Activated T-cell treated with anti-CD3 and anti-CD28 coated beads, Interleukin-2, amount 50 U/mL, for 72 hours (primary cell): ENCODE data around the gene MRPL14. TPM values are rescaled to one million over a fixed set of nuclear protein-coding genes. Genes with fewer than 3 reads are reported as not detected.

ENCODE experiments used
- ATAC-seq, 2 donors: fragments of 150-1000 bp; cut with Tn5 transposase; replicated peaks in 1 of 2; 2 replicates each; pipeline ENCODE4 v1.10.0; 2021; ENCODE audit warnings: moderate library complexity in 2 of 2, mild to moderate bottlenecking in 1 of 2
- DNase-seq, 2 donors: peaks; one replicate each; pipeline ENCODE4 v3.0.0; 2021 to 2022; ENCODE audit warnings: mixed read lengths in 1 of 2
- H3K27ac Mint-ChIP-seq: one replicate; pipeline ENCODE4 v1.8.0; 2022; ENCODE audit warnings: mild to moderate bottlenecking, moderate library complexity, mixed read lengths
- H3K27me3 Mint-ChIP-seq: one replicate; pipeline ENCODE4 v1.8.0; 2022; ENCODE audit warnings: low read depth, mixed read lengths
- H3K36me3 Mint-ChIP-seq, 2 donors: one replicate each; pipeline ENCODE4 v1.8.0; 2022; ENCODE audit warnings: mixed read lengths in 2 of 2, mild to moderate bottlenecking in 1 of 2; ENCODE audit not compliant: insufficient read depth in 2 of 2
- H3K4me1 Mint-ChIP-seq: one replicate; pipeline ENCODE4 v1.8.0; 2022; ENCODE audit warnings: low read depth, mixed read lengths
- H3K4me3 Mint-ChIP-seq, 2 donors: one replicate each; pipeline ENCODE4 v1.8.0; 2022; ENCODE audit warnings: mild to moderate bottlenecking in 2 of 2, mixed read lengths in 2 of 2, moderate library complexity in 2 of 2
- H3K9me3 Mint-ChIP-seq, 2 donors: one replicate each; pipeline ENCODE4 v1.8.0; 2022; ENCODE audit warnings: mixed read lengths in 2 of 2
- total RNA-seq, 2 donors: library from RNA; stranded (reverse); gene quantifications; one replicate each; pipeline ENCODE4 v1.2.3, GENCODE V29; 2022

Gene MRPL14
- total RNA-seq, 2 donors from 2014 or later: 31.6 to 33.6 TPM

- ATAC-seq (no peak), DNase-seq (no peak)
- no peak overlapping the region for H3K27ac Mint-ChIP-seq
- H3K9me3 Mint-ChIP-seq: no peaks in the 10 kb centered on the region
- no peaks in the 10 kb centered on the region for H3K36me3 Mint-ChIP-seq
- no peak overlapping the region for H3K4me3 Mint-ChIP-seq
- peaks cover 7% of the 10 kb centered on the region for H3K4me1 Mint-ChIP-seq
- H3K27me3 Mint-ChIP-seq: peaks cover 7% of the 10 kb centered on the region
These were observed 61.7 kb downstream of the MRPL14 start for GRCh38 chr6:44065443-44066140.

- Mint-ChIP-seq H3K36me3 (no peaks in the 10 kb centered on the region), H3K27ac (no peak overlapping the region), H3K27me3 (peaks cover 7% of the 10 kb centered on the region), H3K4me1 (peaks cover 7% of the 10 kb centered on the region), H3K4me3 (no peak overlapping the region), H3K9me3 (no peaks in the 10 kb centered on the region)
- DNase-seq: no peak
- ATAC-seq: no peak
These were observed 62.3 kb downstream of the MRPL14 start for GRCh38 chr6:44064948-44065272.

- Mint-ChIP-seq H3K9me3 (no peaks in the 10 kb centered on the region), H3K27me3 (peaks cover 5% of the 10 kb centered on the region), H3K27ac (no peak overlapping the region), H3K36me3 (no peaks in the 10 kb centered on the region), H3K4me1 (peaks cover 7% of the 10 kb centered on the region), H3K4me3 (no peak overlapping the region)
- peak; percentile 57 to 76 for ATAC-seq
- peak; percentile 26 to 29 for DNase-seq
These were observed 62.9 kb downstream of the MRPL14 start for GRCh38 chr6:44064089-44064947.

GRCh38 chr6:44063561-44064059 lies 63.6 kb downstream of the MRPL14 start:
- Mint-ChIP-seq H3K36me3 (no peaks in the 10 kb centered on the region), H3K4me3 (no peak overlapping the region), H3K4me1 (peaks cover 12% of the 10 kb centered on the region), H3K9me3 (no peaks in the 10 kb centered on the region), H3K27ac (no peak overlapping the region), H3K27me3 (peaks cover 5% of the 10 kb centered on the region)
- DNase-seq (no peak), ATAC-seq (no peak)

Other genes starting within 250 kb of the MRPL14 start
- gene TMEM63B, start 102 bp upstream of the MRPL14 start, total RNA-seq: 10 to 100 TPM; 16.3 to 17.9 TPM
- under 1 TPM in 1 of 2 donors, not detected in 1; 0.39 TPM for gene CAPN11, start 31.4 kb upstream of the MRPL14 start, total RNA-seq
- not detected for gene MYMX, start 89.5 kb upstream of the MRPL14 start, total RNA-seq
- 10 to 100 TPM; 21.7 to 28.0 TPM for gene SLC29A1, start 96.1 kb upstream of the MRPL14 start, total RNA-seq
- 1,000 to 10,000 TPM in 1 of 2 donors, 100 to 1,000 TPM in 1; 915 to 1,109 TPM for gene HSP90AB1, start 119.6 kb upstream of the MRPL14 start, total RNA-seq
- gene SLC35B2, start 130.1 kb upstream of the MRPL14 start, total RNA-seq: 10 to 100 TPM; 13.9 to 16.9 TPM
- gene NFKBIE, start 138.1 kb upstream of the MRPL14 start, total RNA-seq: 10 to 100 TPM; 18.1 to 19.8 TPM
- under 1 TPM in 1 of 2 donors, not detected in 1; 0.25 TPM for gene TMEM151B, start 143.0 kb upstream of the MRPL14 start, total RNA-seq
- 10 to 100 TPM; 12.3 to 15.2 TPM for gene AARS2, start 185.9 kb upstream of the MRPL14 start, total RNA-seq
- not detected for gene SPATS1, start 215.2 kb upstream of the MRPL14 start, total RNA-seq